A549 (cell line): ENCODE measurements around the gene SLC25A47. TPM values are rescaled to one million over a fixed set of nuclear protein-coding genes. Genes with fewer than 3 reads are reported as not detected.
"Not testable (repeated sequence)": the region's sequence is repeated elsewhere in the genome, so short reads cannot be mapped to it uniquely, and the experiment has no call there.

Experiments
- ATAC-seq, 2 experiments: fragments of 200-7000 bp in 1 of 2; fragments of >200 bp in 1 of 2; cut with Nextera tagmentation in 1 of 2; cut with Tn5 transposase in 1 of 2; 3 replicates each; pipeline versions ENCODE4 v1.8.0 to v1.9.1; 2018 to 2020; ENCODE audit warnings: mild to moderate bottlenecking in 1 of 2, moderate library complexity in 1 of 2
- CTCF ChIA-PET: fragments of 300-600 bp; sonication (Branson Sonifier 250); formaldehyde crosslinking; extraction: SDS; loops from one replicate; lab custom pipeline; 2021; ENCODE audit warnings: antibody characterized with exemption, inconsistent platforms; lab: Yijun Ruan, JAX
- POLR2A ChIA-PET: fragments of 350-600 bp; formaldehyde crosslinking; extraction: SDS; loops from one replicate; lab custom pipeline; 2021; ENCODE audit warnings: antibody characterized with exemption, inconsistent platforms; lab: Yijun Ruan, JAX
- DNase-seq, 2 experiments: peaks; one replicate each; pipeline versions ENCODE4 v3.0.0 to v3.0.0-alpha.2; 2011 to 2016; ENCODE audit warnings: low read depth in 1 of 2, low spot score in 1 of 2
- FAIRE-seq: peaks from 2 replicates; lab custom pipeline; 2011; peaks lifted over from hg19 to GRCh38; lab: Jason Lieb, UNC
- H3K27ac ChIP-seq, 2 experiments: fragments of >200 bp; sonication (Bioruptor Twin); formaldehyde crosslinking; 3 replicates each; pipeline ENCODE4 v1.5.1; 2016 to 2017
- H3K4me1 ChIP-seq: fragments of >200 bp; sonication (Bioruptor Twin); formaldehyde crosslinking; 3 replicates; pipeline ENCODE4 v1.6.1; 2016
- H3K4me2 ChIP-seq: fragments of >200 bp; sonication (Bioruptor Twin); formaldehyde crosslinking; 3 replicates; pipeline ENCODE4 v1.6.1; 2016
- H3K4me3 ChIP-seq: fragments of >200 bp; sonication (Bioruptor Twin); formaldehyde crosslinking; 3 replicates; pipeline ENCODE4 v1.5.1; 2016
- H3K9me3 ChIP-seq: fragments of >200 bp; sonication (Bioruptor Twin); formaldehyde crosslinking; 3 replicates; pipeline ENCODE4 v1.6.1; 2016
- ATOH8 ChIP-seq: fragments of 250-450 bp; sonication (Bioruptor Pico); IDR thresholded peaks from 2 replicates; pipeline ENCODE4 v1.5.0; 2020; ENCODE audit warnings: low read depth, mild to moderate bottlenecking, moderate library complexity
- CBX8 ChIP-seq: fragments of 200-600 bp; sonication (generic); IDR thresholded peaks from 2 replicates; pipeline ENCODE4 v1.6.1; 2016
- CEBPB ChIP-seq, 2 experiments: fragments of >200 bp in 1 of 2; sonication (Bioruptor Twin) in 1 of 2; formaldehyde crosslinking in 1 of 2; IDR thresholded peaks; 2 replicates each; pipeline ENCODE4 v1.6.1; 2012 to 2016
- CHD2 ChIP-seq: fragments of 150-350 bp; IDR thresholded peaks from 2 replicates; pipeline ENCODE4 v1.6.1; 2014; ENCODE audit warnings: low read length; ENCODE audit not compliant: partially characterized antibody
- E2F6 ChIP-seq: IDR thresholded peaks from 2 replicates; pipeline ENCODE4 v1.6.1; 2012; ENCODE audit warnings: low read depth, borderline replicate concordance
- EHMT2 ChIP-seq: fragments of 200-600 bp; sonication (generic); IDR thresholded peaks from 2 replicates; pipeline ENCODE4 v1.6.1; 2016; ENCODE audit warnings: antibody characterized with exemption, low read depth, mild to moderate bottlenecking, moderate library complexity
- EP300 ChIP-seq, 2 experiments: fragments of >200 bp; sonication (Bioruptor Twin); formaldehyde crosslinking; IDR thresholded peaks; 2 replicates in 1 of 2; 3 replicates in 1 of 2; pipeline ENCODE4 v1.6.1; 2016 to 2017
- HEYL ChIP-seq: fragments of 250-450 bp; sonication (Bioruptor Pico); IDR thresholded peaks from 2 replicates; pipeline ENCODE4 v1.8.0; 2021; ENCODE audit warnings: mild to moderate bottlenecking, moderate library complexity
- JUNB ChIP-seq: fragments of >200 bp; sonication (Bioruptor Twin); formaldehyde crosslinking; IDR thresholded peaks from 2 replicates; pipeline ENCODE4 v1.6.1; 2016
- NPAS2 ChIP-seq: fragments of 250-450 bp; sonication (Bioruptor Pico); IDR thresholded peaks from 2 replicates; pipeline ENCODE4 v1.8.0; 2022; ENCODE audit warnings: mild to moderate bottlenecking, moderate library complexity, borderline replicate concordance
- POLR2AphosphoS2 ChIP-seq: conservative IDR thresholded peaks from 2 replicates; pipeline ENCODE4 v1.6.1; 2012; ENCODE audit warnings: low read length, improper control_type of control experiment, inconsistent platforms
- REST ChIP-seq: fragments of 200-600 bp; sonication (generic); IDR thresholded peaks from 2 replicates; pipeline ENCODE4 v1.6.1; 2016; ENCODE audit warnings: antibody characterized with exemption, mild to moderate bottlenecking, moderate library complexity
- SREBF2 ChIP-seq: fragments of 450-650 bp; IDR thresholded peaks from 2 replicates; pipeline ENCODE4 v1.6.1; 2014; ENCODE audit warnings: mild to moderate bottlenecking, moderate library complexity
- TFCP2L1 ChIP-seq: fragments of 250-450 bp; sonication (Bioruptor Pico); IDR thresholded peaks from 2 replicates; pipeline ENCODE4 v1.5.0; 2021; ENCODE audit warnings: mild to moderate bottlenecking
- TP53 ChIP-seq: fragments of 250-450 bp; sonication (Bioruptor Pico); IDR thresholded peaks from 2 replicates; pipeline ENCODE4 v1.5.0; 2021; ENCODE audit warnings: mild to moderate bottlenecking, moderate library complexity
- ZSCAN20 ChIP-seq: fragments of 250-450 bp; sonication (Bioruptor Pico); IDR thresholded peaks from 2 replicates; pipeline ENCODE4 v1.8.0; 2022; ENCODE audit warnings: mild to moderate bottlenecking, moderate library complexity
- WGBS: methylation state at CpG from one replicate; pipeline ENCODE4 v1.1.6; 2017; ENCODE audit errors: missing lambda C conversion rate; 5-methylcytosine and 5-hydroxymethylcytosine counted together
- polyA plus RNA-seq, 4 experiments: library from polyadenylated mRNA; depleted of rRNA in 3 of 4; stranded (reverse); fragments of >200 nt; fragmentation: RNase III in 1 of 4; extraction: RNeasy Plus Mini Kit Qiagen cat#74134 plus additional on column Dnase treatment in 1 of 4; gene quantifications; 2 replicates in 3 of 4; 3 replicates in 1 of 4; pipeline ENCODE4 v1.2.3, GENCODE V29; 2011 to 2017

SLC25A47 gene
- polyA plus RNA-seq, 2 of the 4 experiments (the other 2 are of a cell fraction): not detected

- H3K4me2 ChIP-seq: no peak overlapping the region
- H3K4me1 ChIP-seq: no peaks in the 10 kb centered on the region
- no peak overlapping the region for H3K27ac ChIP-seq
- ChIA-PET CTCF (interaction anchor here (1.1 to 12.3 kb wide), 3 partner anchors 12 to 121 kb away, joined by 3 to 114 read pairs (median 3); no protein-coding TSS in a partner anchor), POLR2A (no interaction called here)
- no peak overlapping the region for H3K4me3 ChIP-seq
- no peak for DNase-seq
- TF ChIP-seq HEYL (CRISPR knock-in tag) (no peak), E2F6 (no peak), ATOH8 (CRISPR knock-in tag) (no peak), ZSCAN20 (no peak)
- no peak for ATAC-seq
- no peaks in the 10 kb centered on the region for H3K9me3 ChIP-seq
- FAIRE-seq: no peak
- 90% methylated on average over 9 of the region's 9 CpGs for WGBS
These were observed 27.0 kb upstream of the SLC25A47 start for GRCh38 chr14:100296106-100296651.

- H3K27ac ChIP-seq, DNase-seq, POLR2A ChIA-PET, H3K4me2 ChIP-seq, H3K4me3 ChIP-seq, ATAC-seq, H3K9me3 ChIP-seq, H3K4me1 ChIP-seq, FAIRE-seq: not testable (repeated sequence)
- WGBS: 83% methylated on average over 11 of the region's 11 CpGs
- CTCF ChIA-PET: interaction anchor here (1.1 to 12.3 kb wide), 6 partner anchors 12 to 349 kb away, joined by 3 to 114 read pairs (median 4); no protein-coding TSS in a partner anchor
These were observed 26.4 kb upstream of the SLC25A47 start for GRCh38 chr14:100296729-100297128.

- no peak overlapping the region for H3K4me2 ChIP-seq
- ChIA-PET POLR2A (no interaction called here), CTCF (interaction anchor here (1.1 to 12.3 kb wide), 7 partner anchors 12 to 348 kb away, joined by 3 to 114 read pairs (median 3); no protein-coding TSS in a partner anchor)
- FAIRE-seq: no peak
- 79% methylated on average over 27 of the region's 30 CpGs for WGBS
- no peak for DNase-seq
- no peak overlapping the region for H3K27ac ChIP-seq
- H3K9me3 ChIP-seq: no peaks in the 10 kb centered on the region
- peak in 1 of 2 experiments; percentile 17; a peak in 1 of 6 replicates for ATAC-seq
- H3K4me1 ChIP-seq: peaks cover 4% of the 10 kb centered on the region; the same call in 2 of the 3 replicates
- no peak overlapping the region for H3K4me3 ChIP-seq
- no peak for TF ChIP-seq JUNB
- TF ChIP-seq CBX8: no peak
- no peak for TF ChIP-seq SREBF2
- no peak for TF ChIP-seq TFCP2L1 (CRISPR knock-in tag)
- TF ChIP-seq REST: no peak
- TF ChIP-seq EP300 (IDR thresholded peaks at IDR 0.05): no peak
- no peak for TF ChIP-seq EHMT2
- TF ChIP-seq TP53: no peak
- no peak for TF ChIP-seq CHD2
- TF ChIP-seq POLR2AphosphoS2: no peak
- no peak for TF ChIP-seq NPAS2 (CRISPR knock-in tag)
- TF ChIP-seq CEBPB (IDR thresholded peaks at IDR 0.05): no peak
- TF ChIP-seq, all 56 proteins: peak for 0
These were observed 25.5 kb upstream of the SLC25A47 start for GRCh38 chr14:100297320-100298300.
